K562 (cell line): Measurements from ENCODE around the gene RGS14. TPM values are rescaled to one million over a fixed set of nuclear protein-coding genes. Genes with fewer than 3 reads are reported as not detected.

ENCODE experiments used
- ATAC-seq: fragments of 200-7000 bp; cut with Tn5 transposase; 3 replicates; pipeline ENCODE4 v1.9.1; 2020; ENCODE audit warnings: moderate library complexity
- BruUV-seq: library from RNA; stranded (reverse); fragments of 400-500 nt; replicated peaks from 2 replicates; lab custom pipeline; 2021; lab: Mats Ljungman, UMichigan
- CTCF ChIA-PET: fragments of 300-600 bp; formaldehyde crosslinking; extraction: SDS; loops from one replicate; lab custom pipeline; 2021; ENCODE audit warnings: low intra/inter-chr PET ratio; lab: Yijun Ruan, JAX
- POLR2A ChIA-PET: fragments of 300-600, 350-650 bp; sonication (Branson Sonifier 250); formaldehyde crosslinking; extraction: SDS; loops from one replicate; lab custom pipeline; 2021; ENCODE audit warnings: antibody characterized with exemption, inconsistent platforms; lab: Yijun Ruan, JAX
- DNase-seq, 4 experiments: peaks; one replicate each; pipeline versions ENCODE4 v3.0.0 to v3.0.0-alpha.2; 2011 to 2018; ENCODE audit warnings: low spot score in 3 of 4, mixed read lengths in 3 of 4; ENCODE audit errors: extremely low read depth in 1 of 4
- FAIRE-seq: peaks from 2 replicates; lab custom pipeline; 2011; peaks lifted over from hg19 to GRCh38; lab: Jason Lieb, UNC
- H2AFZ ChIP-seq: 2 replicates; pipeline ENCODE4 v1.6.0; 2011; ENCODE audit warnings: low read depth, low read length, control low read depth, inconsistent platforms
- H3K27ac ChIP-seq: fragments of 200-600 bp; 3 replicates; pipeline ENCODE4 v1.8.0; 2011; ENCODE audit warnings: low read depth, mild to moderate bottlenecking, control low read depth, inconsistent platforms, low read length, moderate library complexity, mixed read lengths; ENCODE audit errors: extremely low read depth
- H3K27me3 ChIP-seq, 2 experiments: fragments of 300-600 bp in 1 of 2; 2 replicates in 1 of 2; 3 replicates in 1 of 2; pipeline versions ENCODE4 v1.6.0 to v1.8.0; 2011; ENCODE audit warnings: inconsistent platforms in 2 of 2, low read length in 2 of 2, mild to moderate bottlenecking in 1 of 2, mixed read lengths in 1 of 2, moderate library complexity in 1 of 2; ENCODE audit not compliant: control insufficient read depth in 2 of 2, insufficient read depth in 2 of 2
- H3K36me3 ChIP-seq: fragments of 300-600 bp; 3 replicates; pipeline ENCODE4 v1.8.0; 2011; ENCODE audit warnings: mild to moderate bottlenecking, low read length, inconsistent platforms; ENCODE audit not compliant: control insufficient read depth, insufficient read depth
- H3K4me1 ChIP-seq, 2 experiments: fragments of 200-600 bp in 1 of 2; replicated peaks in 1 of 2; 2 replicates in 1 of 2; 3 replicates in 1 of 2; pipeline versions ENCODE4 v1.5.1 to v1.8.0; 2011; ENCODE audit warnings: inconsistent platforms in 2 of 2, low read length in 2 of 2, mild to moderate bottlenecking in 1 of 2, mixed read lengths in 1 of 2, moderate library complexity in 1 of 2; ENCODE audit not compliant: control insufficient read depth in 2 of 2, insufficient read depth in 2 of 2
- H3K4me2 ChIP-seq: 2 replicates; pipeline ENCODE4 v1.6.1; 2011; ENCODE audit warnings: low read length, control low read depth, inconsistent platforms, mixed read lengths; ENCODE audit not compliant: insufficient read depth
- H3K4me3 ChIP-seq: fragments of 200-600 bp; sonication (generic), shearing (Covaris generic); 2 replicates; pipeline ENCODE4 v1.5.1; 2016; ENCODE audit warnings: control low read depth, inconsistent platforms
- H3K79me2 ChIP-seq: fragments of 200-600 bp; 3 replicates; pipeline ENCODE4 v1.8.0; 2011; ENCODE audit warnings: low read length, inconsistent platforms; ENCODE audit not compliant: control insufficient read depth, insufficient read depth
- H3K9ac ChIP-seq, 2 experiments: 2 replicates each; pipeline versions ENCODE4 v1.6.0 to v1.6.1; 2011; ENCODE audit warnings: low read depth in 2 of 2, low read length in 2 of 2, control low read depth in 1 of 2, inconsistent platforms in 1 of 2, mild to moderate bottlenecking in 1 of 2, mixed read lengths in 1 of 2; ENCODE audit not compliant: insufficient read depth in 1 of 2
- H3K9me1 ChIP-seq: one replicate; pipeline ENCODE4 v1.6.0; 2011; ENCODE audit warnings: inconsistent platforms, mild to moderate bottlenecking, low read length, moderate library complexity; ENCODE audit not compliant: control insufficient read depth, insufficient read depth
- H3K9me3 ChIP-seq: replicated peaks from 2 replicates; pipeline ENCODE4 v1.5.1; 2011; ENCODE audit warnings: low read depth, low read length, inconsistent platforms; ENCODE audit not compliant: control insufficient read depth, insufficient read depth
- H4K20me1 ChIP-seq: replicated peaks from 2 replicates; pipeline ENCODE4 v1.6.1; 2011; ENCODE audit warnings: low read length, inconsistent platforms, mixed read lengths; ENCODE audit not compliant: control insufficient read depth, insufficient read depth
- HMG20B ChIP-seq: fragments of 250-450 bp; sonication (Bioruptor Pico); IDR thresholded peaks from 2 replicates; pipeline ENCODE4 v1.5.0; 2021; ENCODE audit warnings: mild to moderate bottlenecking
- RBM15 ChIP-seq: fragments of 200-400 bp; formaldehyde crosslinking; IDR thresholded peaks from 2 replicates; pipeline ENCODE4 v1.6.1; 2018; ENCODE audit warnings: mild to moderate bottlenecking, low read length, moderate library complexity; ENCODE audit not compliant: insufficient read depth
- WGBS: fragments of 100-300 bp; shearing (Covaris generic); methylation state at CpG from one replicate; pipeline ENCODE4 v1.1.6; 2016; ENCODE audit warnings: low coverage, mixed read lengths; ENCODE audit not compliant: insufficient coverage; ENCODE audit errors: missing lambda C conversion rate; 5-methylcytosine and 5-hydroxymethylcytosine counted together
- in situ Hi-C: fragments of 300-500 bp; cut with MboI; formaldehyde crosslinking; loops from 4 replicates; pipeline ENCODE4 v1.15.0; 2018; ENCODE audit warnings: inconsistent platforms, mixed read lengths
- intact Hi-C: fragments of 100-400 bp; cut with micrococcal nuclease; formaldehyde crosslinking; loops from 2 replicates; pipeline ENCODE4 v1.14.2; 2022
- polyA plus RNA-seq, 8 experiments: library from polyadenylated mRNA; depleted of rRNA in 4 of 8; stranded (reverse) in 5 of 8; unstranded in 3 of 8; fragments of >200 nt; fragmentation: Nextera tagmentation in 2 of 8; fragmentation: Illumina TruSeq in 1 of 8; extraction: Ambion mirVana in 2 of 8; extraction: Trizol in 1 of 8; gene quantifications; 2 replicates each; pipeline versions ENCODE4 v1.2.1 to v1.2.3, GENCODE V29; 2011 to 2014; ENCODE audit warnings: inconsistent platforms in 1 of 8, missing spikeins in 1 of 8
- total RNA-seq, 7 experiments: library from RNA; depleted of rRNA in 6 of 7; stranded (reverse); fragments of >200 nt in 6 of 7; fragmentation: Illumina TruSeq in 2 of 7; extraction: Trizol in 2 of 7; gene quantifications; 2 replicates each; pipeline versions ENCODE4 v1.2.1 to v1.2.3, GENCODE V29; 2011 to 2021; ENCODE audit warnings: low replicate concordance in 1 of 7
- TF ChIP-seq, protein P1 (sequence below): fragments of 450-650 bp; IDR thresholded peaks from 2 replicates; pipeline ENCODE4 v1.6.1; 2016
- TF ChIP-seq, protein P2 (sequence below): sonication (generic); formaldehyde crosslinking; IDR thresholded peaks from 2 replicates; pipeline ENCODE4 v1.8.1; 2023; ENCODE audit warnings: mild to moderate bottlenecking, missing genetic modification reagents
- TF ChIP-seq, protein P3 (sequence below): sonication (generic); formaldehyde crosslinking; IDR thresholded peaks from 2 replicates; pipeline ENCODE4 v1.9.0; 2022; ENCODE audit warnings: mild to moderate bottlenecking, missing genetic modification reagents

RGS14 gene
- total and polyA plus RNA-seq, 9 of the 15 experiments (the other 6 are each of a cell fraction or from before 2014, with no cell fraction given): 0.28 to 75.9 (median 34.5) TPM

DNA sequence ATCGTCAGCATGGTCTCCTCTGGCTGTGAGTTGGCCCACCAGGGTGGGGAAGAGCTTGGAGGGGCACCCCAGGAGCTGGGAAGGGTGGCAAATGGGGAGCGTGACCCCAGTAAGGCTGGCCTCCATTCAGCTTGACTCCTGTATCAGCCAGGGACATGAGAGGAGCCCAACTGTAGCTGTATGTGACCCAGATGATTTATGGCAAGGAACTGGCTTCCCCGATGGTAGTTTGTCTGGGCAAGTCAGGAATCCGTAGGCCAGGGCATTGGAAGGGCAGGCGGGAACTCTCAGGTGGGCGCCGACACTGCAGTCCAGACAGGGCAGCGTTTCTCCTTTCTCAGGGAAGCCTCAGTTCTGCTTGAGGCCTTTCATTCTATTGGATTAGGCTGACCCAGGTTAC, 28.8 kb downstream of the RGS14 start (continued):
- TF ChIP-seq, protein P1, sequence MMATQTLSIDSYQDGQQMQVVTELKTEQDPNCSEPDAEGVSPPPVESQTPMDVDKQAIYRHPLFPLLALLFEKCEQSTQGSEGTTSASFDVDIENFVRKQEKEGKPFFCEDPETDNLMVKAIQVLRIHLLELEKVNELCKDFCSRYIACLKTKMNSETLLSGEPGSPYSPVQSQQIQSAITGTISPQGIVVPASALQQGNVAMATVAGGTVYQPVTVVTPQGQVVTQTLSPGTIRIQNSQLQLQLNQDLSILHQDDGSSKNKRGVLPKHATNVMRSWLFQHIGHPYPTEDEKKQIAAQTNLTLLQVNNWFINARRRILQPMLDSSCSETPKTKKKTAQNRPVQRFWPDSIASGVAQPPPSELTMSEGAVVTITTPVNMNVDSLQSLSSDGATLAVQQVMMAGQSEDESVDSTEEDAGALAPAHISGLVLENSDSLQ: 0 out of 2 replicates have a peak, but pooled peaks have one; percentile 5
- TF ChIP-seq HMG20B (CRISPR knock-in tag) (no peak), RBM15 (no peak)

- H3K9me1 ChIP-seq: no peaks in the 10 kb centered on the region
- in situ Hi-C loops: no loop called here
- no peaks in the 10 kb centered on the region for H3K36me3 ChIP-seq
- ATAC-seq (no peak), DNase-seq (no peak), FAIRE-seq (no peak)
- H3K4me2 ChIP-seq: no peak overlapping the region
- no TSS peak for BruUV-seq
- no peaks in the 10 kb centered on the region for H3K9me3 ChIP-seq
- ChIA-PET CTCF (no interaction called here), POLR2A (interaction anchor here (0.6 to 0.7 kb wide), 3 partner anchors 9 to 19 kb away, joined by 3 to 4 read pairs (median 3); no protein-coding TSS in a partner anchor)
- 30% methylated on average over 14 of the region's 14 CpGs for WGBS
- H3K27me3 ChIP-seq: peaks cover 0 to 12% of the 10 kb centered on the region in 2 experiments; a peak in 2 of 5 replicates
- H3K4me1 ChIP-seq: peaks cover 7 to 21% of the 10 kb centered on the region in 2 experiments; a peak in 3 of 5 replicates
- H3K4me3 ChIP-seq: no peak overlapping the region
- no peaks in the 10 kb centered on the region for H4K20me1 ChIP-seq
- intact Hi-C loops: no loop called here
- no peak overlapping the region for H3K27ac ChIP-seq
- TF ChIP-seq, protein P2, sequence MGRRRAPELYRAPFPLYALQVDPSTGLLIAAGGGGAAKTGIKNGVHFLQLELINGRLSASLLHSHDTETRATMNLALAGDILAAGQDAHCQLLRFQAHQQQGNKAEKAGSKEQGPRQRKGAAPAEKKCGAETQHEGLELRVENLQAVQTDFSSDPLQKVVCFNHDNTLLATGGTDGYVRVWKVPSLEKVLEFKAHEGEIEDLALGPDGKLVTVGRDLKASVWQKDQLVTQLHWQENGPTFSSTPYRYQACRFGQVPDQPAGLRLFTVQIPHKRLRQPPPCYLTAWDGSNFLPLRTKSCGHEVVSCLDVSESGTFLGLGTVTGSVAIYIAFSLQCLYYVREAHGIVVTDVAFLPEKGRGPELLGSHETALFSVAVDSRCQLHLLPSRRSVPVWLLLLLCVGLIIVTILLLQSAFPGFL (CRISPR knock-in tag): no peak
- TF ChIP-seq, protein P3, sequence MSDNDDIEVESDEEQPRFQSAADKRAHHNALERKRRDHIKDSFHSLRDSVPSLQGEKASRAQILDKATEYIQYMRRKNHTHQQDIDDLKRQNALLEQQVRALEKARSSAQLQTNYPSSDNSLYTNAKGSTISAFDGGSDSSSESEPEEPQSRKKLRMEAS (CRISPR knock-in tag): 0 out of 2 replicates have a peak, but pooled peaks have one; percentile 17
- H3K79me2 ChIP-seq: no peaks in the 10 kb centered on the region
- no peak overlapping the region for H2AFZ ChIP-seq
- no peak overlapping the region; a peak in 1 of 4 replicates for H3K9ac ChIP-seq
These were observed 29.7 kb downstream of the RGS14 start for GRCh38 chr5:177387405-177387804.
